Heart left ventricle (tissue), 16 donors: ENCODE results near the gene GPR31. TPM values are rescaled to one million over a fixed set of nuclear protein-coding genes. Genes with fewer than 3 reads are reported as not detected.
"Not testable (repeated sequence)": the region's sequence is repeated elsewhere in the genome, so short reads cannot be mapped to it uniquely, and the experiment has no call there.

Experiments used
- ATAC-seq, 4 donors: fragments of 200-7000 bp; cut with Tn5 transposase; one replicate each; pipeline ENCODE4 v1.9.1; 2020 to 2022; ENCODE audit warnings: moderate library complexity in 4 of 4, mild to moderate bottlenecking in 3 of 4, moderate number of reproducible peaks in 1 of 4
- DNase-seq, 5 donors: peaks; one replicate each; pipeline ENCODE4 v3.0.0-alpha.2; 2020
- H3K27ac ChIP-seq, 12 donors: fragments of 200-600 bp; sonication (generic) in 4 of 12; one replicate each; pipeline versions ENCODE4 v1.5.0 to v1.8.0; 2016 to 2022; ENCODE audit warnings: mild to moderate bottlenecking in 2 of 12
- H3K27me3 ChIP-seq, 9 donors: fragments of 200-600 bp; sonication (generic) in 2 of 9; one replicate each; pipeline versions ENCODE4 v1.5.1 to v1.8.0; 2016 to 2022; ENCODE audit warnings: mild to moderate bottlenecking in 3 of 9
- H3K36me3 ChIP-seq, 9 donors: fragments of 200-600 bp; sonication (generic) in 2 of 9; one replicate each; pipeline versions ENCODE4 v1.5.0 to v1.8.0; 2018 to 2022; ENCODE audit warnings: mild to moderate bottlenecking in 2 of 9
- H3K4me1 ChIP-seq, 12 donors: fragments of 200-600 bp; sonication (generic) in 4 of 12; one replicate each; pipeline versions ENCODE4 v1.5.0 to v1.8.0; 2016 to 2022; ENCODE audit warnings: mild to moderate bottlenecking in 3 of 12
- H3K4me3 ChIP-seq, 12 donors: fragments of 200-600 bp; sonication (generic) in 4 of 12; one replicate each; pipeline versions ENCODE4 v1.5.0 to v1.8.0; 2017 to 2022; ENCODE audit warnings: mild to moderate bottlenecking in 9 of 12, moderate library complexity in 4 of 12
- H3K9me3 ChIP-seq, 12 donors: fragments of 200-600 bp; sonication (generic) in 4 of 12; one replicate each; pipeline versions ENCODE4 v1.5.0 to v1.8.0; 2016 to 2022; ENCODE audit warnings: mild to moderate bottlenecking in 1 of 12
- POLR2A ChIP-seq, 2 donors: fragments of 450-650 bp; IDR thresholded peaks; one replicate each; pipeline ENCODE4 v1.6.1; 2017; ENCODE audit warnings: antibody characterized with exemption in 2 of 2, mild to moderate bottlenecking in 2 of 2, moderate library complexity in 2 of 2
- WGBS, 4 donors: extraction: QIAGEN DNeasy Blood & Tissue Kit in 2 of 4; methylation state at CpG; one replicate each; pipeline versions ENCODE4 v1.1.5 to v1.1.7; 2013 to 2018; 5-methylcytosine and 5-hydroxymethylcytosine counted together
- intact Hi-C, 10 donors: fragments of 100-400 bp; cut with DNase I; formaldehyde crosslinking; loops; one replicate each; pipeline versions ENCODE4 v1.11.1 to v1.14.2; 2022
- polyA plus RNA-seq, 2 donors: library from polyadenylated mRNA; stranded (reverse); fragments of 200-250 nt; gene quantifications; one replicate each; pipeline ENCODE4 v1.2.3, GENCODE V29; 2013
- total RNA-seq, 9 donors: library from RNA; depleted of rRNA in 2 of 9; stranded (reverse); fragments of >200 nt in 2 of 9; fragmentation: NEBNext Ultra II Directional in 3 of 9; extraction: Animal tissue kit (Norgen Biotek cat#: 25700) in 3 of 9; gene quantifications; one replicate each; pipeline versions ENCODE4 v1.1.0 to v1.2.4, GENCODE V29; 2016 to 2023
- TF ChIP-seq, protein P1 (sequence below), 12 donors: fragments of 200-600 bp; sonication (generic) in 4 of 12; IDR thresholded peaks; one replicate each; pipeline versions ENCODE4 v1.5.0 to v1.8.0; 2018 to 2022; ENCODE audit warnings: antibody characterized with exemption in 12 of 12, mild to moderate bottlenecking in 5 of 12
- donor health status: ischemic (EF 13 %, LVEDD 7.1; RV severe dilation, severe dysfunction).
- donor health status: healthy with polysubstance abuse.
- donor health status: DM: no; HTN: yes; CAD: no.
- donor health status: DM: no; HTN: no; CAD: no.
- donor health status: ischemic (EF 25% LVEDD 6.9; RV normal size, moderate dysfunction).
- donor health status: ischemic (EF 25% LVEDD 5.7; RV mildly dilated, moderate dysfunction).
- donor health status: healthy.
- donor health status: DM: yes; HTN: yes; CAD: no.
- donor health status: ischemic (EF 35%, LVEDD 5.7; RV mildly dilated, moderate dysfunction).
- donor health status: nonischemic (EF 11% LVEDD 7.7; RV severe dilation, severe dysfunction).
- donor health status: DM: yes; HTN: yes; CAD: no.
- donor health status: PGD.
- donor health status: ischemic (EF 29% LVEDD 5.4; RV normal size, mild dysfunction).
- donor health status: nonischemic (EF 23%, LVEDD 6.1; RV moderate dilation, normal function).

Gene GPR31
- total and polyA plus RNA-seq, 11 donors = not detected

DNA sequence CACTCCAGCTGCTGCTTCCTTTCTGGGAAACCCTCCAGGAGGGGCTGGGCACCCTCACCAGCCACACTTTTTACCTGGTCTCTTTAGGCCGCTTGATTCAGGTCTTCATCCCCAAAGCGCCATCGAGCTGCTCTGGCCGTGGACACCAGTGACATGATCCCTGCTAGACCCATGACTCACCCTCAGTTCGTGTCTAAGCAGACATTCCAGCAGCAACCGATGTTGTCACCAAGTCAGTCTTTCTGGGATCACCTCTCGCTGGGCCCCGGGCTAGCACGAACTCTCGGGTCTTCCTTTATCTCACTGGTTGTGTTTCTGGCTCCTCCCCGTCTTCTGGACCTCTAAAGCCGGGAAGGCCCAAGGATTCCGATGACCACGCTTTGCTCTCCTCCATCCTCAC, 43.0 kb upstream of the GPR31 start:
- 83 to 93% (median 91%) methylated on average over 14 of the region's 14 CpGs for WGBS, 4 donors
- no peak for DNase-seq
- H3K27me3 ChIP-seq = peaks cover 0 to 43% (median 8%) of the 10 kb centered on the region in 9 donors

DNA sequence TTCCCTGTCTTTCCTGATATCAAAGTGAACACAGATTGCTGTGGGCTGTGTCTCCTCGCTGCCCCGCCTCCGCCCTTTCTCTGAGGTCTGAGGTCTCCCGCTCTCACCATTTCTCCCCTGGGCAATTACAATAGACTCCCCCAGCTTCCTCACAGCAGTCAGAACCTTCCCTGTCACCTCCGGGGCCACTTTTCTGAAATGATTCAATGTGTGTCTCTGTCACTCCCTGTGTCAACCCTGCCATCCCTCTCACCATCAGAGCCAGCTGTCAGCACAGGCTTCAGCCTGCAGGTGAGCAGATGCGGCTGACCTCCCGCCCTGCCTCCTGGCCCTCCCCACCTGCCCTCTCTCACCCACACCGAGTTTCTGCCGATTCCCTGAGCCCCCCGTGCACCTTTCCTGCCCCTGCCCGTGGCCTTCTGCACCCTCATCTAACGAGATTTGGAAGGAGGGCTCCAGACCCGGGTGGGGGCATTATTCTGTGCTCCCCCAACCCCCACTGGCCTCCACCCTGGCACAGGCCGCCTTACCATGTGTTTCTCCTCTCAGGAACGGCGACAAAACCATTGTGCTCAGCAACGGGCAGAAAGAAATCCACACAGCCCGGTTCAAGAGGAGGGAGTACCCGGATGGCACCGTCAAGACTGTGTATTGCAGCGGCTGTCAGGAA, 38.3 kb upstream of the GPR31 start:
- intact Hi-C loops = loop anchor here in 1 of 10 donors (10.0 kb wide), 1 partner anchor 99 kb away; the partner anchor contains the start of gene UNC93A
- DNase-seq, H3K36me3 ChIP-seq, H3K4me3 ChIP-seq, H3K4me1 ChIP-seq, H3K27ac ChIP-seq: not testable (repeated sequence)
- ATAC-seq = peak in 1 of 4 donors; percentile 36
- peaks cover 0 to 36% (median 8%) of the 10 kb centered on the region in 9 donors for H3K27me3 ChIP-seq
- H3K9me3 ChIP-seq = peaks cover 0 to 12% (median 0%) of the 10 kb centered on the region in 12 donors
- 51 to 63% (median 55%) methylated on average over 10 to 12 of the region's 21 CpGs for WGBS, 4 donors

More for the DNA sequence above, 43.0 kb upstream of the GPR31 start:
- intact Hi-C loops = no loop called here
- TF ChIP-seq, protein P1, sequence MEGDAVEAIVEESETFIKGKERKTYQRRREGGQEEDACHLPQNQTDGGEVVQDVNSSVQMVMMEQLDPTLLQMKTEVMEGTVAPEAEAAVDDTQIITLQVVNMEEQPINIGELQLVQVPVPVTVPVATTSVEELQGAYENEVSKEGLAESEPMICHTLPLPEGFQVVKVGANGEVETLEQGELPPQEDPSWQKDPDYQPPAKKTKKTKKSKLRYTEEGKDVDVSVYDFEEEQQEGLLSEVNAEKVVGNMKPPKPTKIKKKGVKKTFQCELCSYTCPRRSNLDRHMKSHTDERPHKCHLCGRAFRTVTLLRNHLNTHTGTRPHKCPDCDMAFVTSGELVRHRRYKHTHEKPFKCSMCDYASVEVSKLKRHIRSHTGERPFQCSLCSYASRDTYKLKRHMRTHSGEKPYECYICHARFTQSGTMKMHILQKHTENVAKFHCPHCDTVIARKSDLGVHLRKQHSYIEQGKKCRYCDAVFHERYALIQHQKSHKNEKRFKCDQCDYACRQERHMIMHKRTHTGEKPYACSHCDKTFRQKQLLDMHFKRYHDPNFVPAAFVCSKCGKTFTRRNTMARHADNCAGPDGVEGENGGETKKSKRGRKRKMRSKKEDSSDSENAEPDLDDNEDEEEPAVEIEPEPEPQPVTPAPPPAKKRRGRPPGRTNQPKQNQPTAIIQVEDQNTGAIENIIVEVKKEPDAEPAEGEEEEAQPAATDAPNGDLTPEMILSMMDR (IDR thresholded peaks at IDR 0.05) = no peak
- no peak for TF ChIP-seq POLR2A (IDR thresholded peaks at IDR 0.05)
- Histone ChIP-seq H3K4me1 (no peaks in the 10 kb centered on the region), H3K27ac (no peak overlapping the region), H3K36me3 (no peaks in the 10 kb centered on the region), H3K4me3 (no peak overlapping the region), H3K9me3 (peaks cover 0 to 8% (median 0%) of the 10 kb centered on the region in 12 donors)
- ATAC-seq = no peak

DNA sequence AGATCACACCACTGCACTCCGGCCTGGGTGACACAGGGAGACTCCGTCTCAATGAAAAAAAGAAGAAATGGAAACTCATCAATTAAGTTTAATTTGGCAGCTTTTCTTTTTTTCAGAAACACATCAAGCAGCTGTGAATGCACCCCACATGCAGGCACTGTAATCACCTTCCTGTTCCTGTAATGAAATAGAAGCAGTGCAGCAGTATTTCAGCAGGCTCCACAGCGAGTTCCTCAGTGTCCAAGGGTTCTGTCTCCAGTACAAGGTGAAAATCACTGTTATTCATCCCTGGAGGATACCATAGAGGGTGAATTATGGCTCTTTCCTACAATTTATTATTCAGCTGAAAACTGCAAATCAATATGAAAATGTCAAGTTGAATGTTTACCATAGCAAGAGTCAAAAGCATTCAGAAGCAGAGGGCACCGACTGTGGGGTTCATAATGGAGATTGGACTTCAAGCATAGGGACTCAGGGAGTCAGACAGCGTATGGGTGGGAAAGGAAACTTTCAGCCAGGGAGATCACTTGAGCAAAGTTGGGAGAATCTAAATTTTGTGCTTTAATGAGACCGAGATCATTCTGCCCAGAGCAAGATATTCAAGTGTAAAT, 35.8 kb upstream of the GPR31 start:
- intact Hi-C loops = loop anchor here in 1 of 10 donors (10.0 kb wide), 1 partner anchor 101 kb away; the partner anchor contains the start of gene UNC93A
- WGBS, 4 donors = 73 to 88% (median 83%) methylated on average over 6 of the region's 6 CpGs
- not testable (repeated sequence) for DNase-seq

DNA sequence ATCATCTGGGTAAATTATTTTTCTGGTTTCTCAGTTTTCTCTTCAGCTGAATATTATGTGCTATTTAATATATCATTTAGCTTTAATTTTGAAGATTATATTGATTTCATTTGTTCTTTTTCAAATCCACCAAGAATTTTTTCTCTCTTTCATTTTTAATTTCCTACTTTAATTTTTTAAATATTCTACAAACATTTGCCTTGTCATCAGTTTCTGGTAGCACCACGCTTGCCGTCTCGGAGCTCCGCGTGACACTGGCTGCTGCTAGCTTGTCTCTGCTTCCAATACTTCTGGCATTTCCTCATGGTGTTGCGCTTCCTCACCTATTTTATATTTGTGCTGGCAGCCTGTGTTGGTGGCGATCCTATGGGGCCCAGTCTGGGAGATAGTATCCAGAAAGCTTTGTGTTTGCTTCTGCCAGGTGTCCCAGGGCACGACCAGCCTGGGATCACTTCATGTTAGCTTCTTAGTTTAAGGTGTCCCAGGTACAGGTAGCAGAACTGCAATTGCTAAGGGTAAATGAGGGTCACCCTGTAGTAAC, 33.3 kb upstream of the GPR31 start:
- not testable (repeated sequence) for DNase-seq, H3K27ac ChIP-seq, ATAC-seq, H3K4me1 ChIP-seq, H3K27me3 ChIP-seq, H3K36me3 ChIP-seq, H3K4me3 ChIP-seq
- peaks cover 0 to 11% (median 0%) of the 10 kb centered on the region in 12 donors for H3K9me3 ChIP-seq
- 91 to 93% (median 91%) methylated on average over 8 of the region's 8 CpGs for WGBS, 4 donors
- intact Hi-C loops = loop anchor here in 1 of 10 donors (10.0 kb wide), 1 partner anchor 104 kb away; the partner anchor contains the start of gene UNC93A

More for the DNA sequence above, 35.8 kb upstream of the GPR31 start:
- H3K4me3 ChIP-seq, ATAC-seq, H3K4me1 ChIP-seq, H3K27ac ChIP-seq, H3K36me3 ChIP-seq: not testable (repeated sequence)
- Histone ChIP-seq H3K27me3 (peaks cover 0 to 11% (median 3%) of the 10 kb centered on the region in 9 donors), H3K9me3 (peaks cover 0 to 19% (median 0%) of the 10 kb centered on the region in 12 donors)

DNA sequence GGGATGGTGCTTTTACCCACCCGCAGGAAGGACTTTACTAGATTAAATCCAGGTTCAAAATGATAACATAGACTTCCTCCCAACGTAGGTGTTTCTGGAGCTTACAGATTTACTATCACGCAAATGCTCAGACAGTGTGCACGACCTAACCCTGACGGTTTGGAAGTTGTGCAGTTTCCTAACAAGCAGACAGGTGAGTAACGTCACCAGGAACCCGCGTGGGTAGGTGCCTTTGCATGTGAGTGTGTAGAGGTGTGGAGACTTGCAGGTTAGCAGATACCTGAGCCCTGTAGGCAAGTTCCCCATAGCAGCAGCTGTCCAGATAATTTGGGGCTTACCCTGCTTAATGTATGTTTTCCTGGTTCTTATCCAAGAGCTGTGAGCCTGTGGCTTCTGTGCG, 29.5 kb upstream of the GPR31 start:
- H3K36me3 ChIP-seq, H3K27me3 ChIP-seq, H3K4me1 ChIP-seq, H3K27ac ChIP-seq, H3K4me3 ChIP-seq, DNase-seq, ATAC-seq, intact Hi-C loops: not testable (repeated sequence)
- peaks cover 0 to 11% (median 0%) of the 10 kb centered on the region in 12 donors for H3K9me3 ChIP-seq
- 69 to 89% (median 75%) methylated on average over 7 to 9 of the region's 9 CpGs for WGBS, 4 donors

DNA sequence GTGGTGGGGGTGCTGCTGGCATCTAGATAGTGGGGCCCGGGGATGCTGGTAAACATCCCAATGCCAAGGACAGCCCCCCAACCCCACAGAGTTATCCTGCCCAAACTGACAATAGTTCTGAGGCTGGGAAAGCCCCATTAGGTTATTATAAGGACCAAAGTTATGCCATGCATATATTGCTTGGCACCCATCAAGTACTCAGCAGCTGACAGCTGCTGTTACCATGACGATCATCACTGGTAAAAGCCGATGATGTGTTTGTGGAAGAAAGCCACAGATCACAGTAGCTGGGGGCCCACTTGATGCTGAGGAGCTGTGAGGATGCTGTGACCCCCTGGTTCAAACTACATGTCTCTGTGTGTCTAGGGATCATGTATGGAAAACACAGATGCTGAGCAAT, 27.3 kb upstream of the GPR31 start:
- intact Hi-C loops, H3K27me3 ChIP-seq, H3K4me3 ChIP-seq, ATAC-seq, DNase-seq, H3K36me3 ChIP-seq, H3K9me3 ChIP-seq, H3K27ac ChIP-seq, H3K4me1 ChIP-seq: not testable (repeated sequence)
- 67 to 71% (median 69%) methylated on average over 1 to 3 of the region's 3 CpGs for WGBS, 4 donors
